Neural progenitor cell (in vitro differentiated cells): ENCODE results near the gene MEIS2. TPM values are rescaled to one million over a fixed set of nuclear protein-coding genes. Genes with fewer than 3 reads are reported as not detected.

Experiments used
- DNase-seq: peaks from one replicate; pipeline ENCODE4 v3.0.0-alpha.2; 2016; ENCODE audit warnings: low spot score
- H2AFZ ChIP-seq: fragments of 200-600 bp; sonication (generic); replicated peaks from 2 replicates; pipeline ENCODE4 v1.6.1; 2016; ENCODE audit warnings: antibody characterized with exemption
- H3F3A ChIP-seq: fragments of 200-600 bp; sonication (generic); 2 replicates; pipeline ENCODE4 v1.6.1; 2016; ENCODE audit warnings: antibody characterized with exemption, low read depth
- H3K27ac ChIP-seq: fragments of 200-600 bp; sonication (generic); 2 replicates; pipeline ENCODE4 v1.5.1; 2016; ENCODE audit warnings: mild to moderate bottlenecking
- H3K27me3 ChIP-seq: fragments of 200-600 bp; sonication (generic); 2 replicates; pipeline ENCODE4 v1.6.1; 2016; ENCODE audit warnings: mild to moderate bottlenecking, moderate library complexity
- H3K36me3 ChIP-seq: fragments of 200-600 bp; sonication (generic); 2 replicates; pipeline ENCODE4 v1.5.1; 2016
- H3K4me1 ChIP-seq: fragments of 200-600 bp; sonication (generic); 2 replicates; pipeline ENCODE4 v1.6.1; 2016; ENCODE audit warnings: mixed run types
- H3K4me2 ChIP-seq: fragments of 200-600 bp; sonication (generic); 2 replicates; pipeline ENCODE4 v1.6.1; 2016
- H3K4me3 ChIP-seq: fragments of 200-600 bp; sonication (generic); 2 replicates; pipeline ENCODE4 v1.5.1; 2016
- H3K79me2 ChIP-seq: fragments of 200-600 bp; sonication (generic); 2 replicates; pipeline ENCODE4 v1.6.1; 2016; ENCODE audit warnings: low read depth
- H3K9ac ChIP-seq: fragments of 200-600 bp; sonication (generic); 2 replicates; pipeline ENCODE4 v1.6.1; 2016
- H3K9me3 ChIP-seq: fragments of 200-600 bp; sonication (generic); 2 replicates; pipeline ENCODE4 v1.5.1; 2016; ENCODE audit warnings: low read depth
- H4K20me1 ChIP-seq: fragments of 200-600 bp; sonication (generic); 2 replicates; pipeline ENCODE4 v1.6.1; 2016; ENCODE audit warnings: low read depth
- H3K27ac Mint-ChIP-seq: 3 replicates; pipeline ENCODE4 v1.8.0; 2021; ENCODE audit warnings: mixed read lengths
- H3K27me3 Mint-ChIP-seq: 2 replicates; pipeline ENCODE4 v1.8.0; 2022; ENCODE audit warnings: low read depth, mild to moderate bottlenecking, inconsistent platforms, moderate library complexity, mixed read lengths; ENCODE audit not compliant: insufficient read depth
- H3K36me3 Mint-ChIP-seq: 3 replicates; pipeline ENCODE4 v1.8.0; 2021; ENCODE audit warnings: mixed read lengths
- H3K4me1 Mint-ChIP-seq: 3 replicates; pipeline ENCODE4 v1.8.0; 2021; ENCODE audit warnings: mixed read lengths
- H3K4me3 Mint-ChIP-seq: 3 replicates; pipeline ENCODE4 v1.8.0; 2021; ENCODE audit warnings: mild to moderate bottlenecking, moderate library complexity, mixed read lengths
- H3K9me3 Mint-ChIP-seq: 3 replicates; pipeline ENCODE4 v1.8.0; 2020; ENCODE audit warnings: mixed read lengths
- CTCF ChIP-seq: fragments of 200-600 bp; sonication (generic); IDR thresholded peaks from 2 replicates; pipeline ENCODE4 v1.5.1; 2017; ENCODE audit warnings: antibody characterized with exemption, mild to moderate bottlenecking
- EZH2 ChIP-seq: fragments of 200-600 bp; sonication (generic); IDR thresholded peaks from 2 replicates; pipeline ENCODE4 v1.6.1; 2017; ENCODE audit warnings: antibody characterized with exemption, mild to moderate bottlenecking, moderate library complexity
- EZH2phosphoT487 ChIP-seq: fragments of 200-600 bp; sonication (generic); IDR thresholded peaks from 2 replicates; pipeline ENCODE4 v1.6.1; 2017; ENCODE audit warnings: antibody characterized with exemption
- total RNA-seq: library from RNA; depleted of rRNA; stranded (reverse); fragments of >200 nt; gene quantifications from 2 replicates; pipeline ENCODE4 v1.2.3, GENCODE V29; 2015; ENCODE audit warnings: low replicate concordance

Gene MEIS2
- 18.3 and 21.5 TPM in 2 replicates for total RNA-seq

GRCh38 chr15:37100109-37100965 is at the start of gene MEIS2:
TSS of gene MEIS2 (minus strand) at chr15:37100549. CDS start at chr15:37099466, 1,083 bp downstream.
- Histone ChIP-seq H3K79me2 (peaks cover 39% of the 10 kb centered on the region), H3K9me3 (no peaks in the 10 kb centered on the region), H3K4me2 (peak within 1 kb of the TSS; percentile 96), H3K4me3 (peak within 1 kb of the TSS; percentile 67), H3K4me1 (peaks cover 38% of the 10 kb centered on the region), H3K36me3 (no peaks in the 10 kb centered on the region), H4K20me1 (peaks cover 22% of the 10 kb centered on the region), H2AFZ (peak within 1 kb of the TSS; percentile 80), H3K9ac (no peak within 1 kb of the TSS), H3K27me3 (peaks cover 75% of the 10 kb centered on the region), H3F3A (peaks cover 84% of the 10 kb centered on the region), H3K27ac (peak within 1 kb of the TSS; percentile 46)
- Mint-ChIP-seq H3K27ac (peak within 1 kb of the TSS; percentile 70), H3K36me3 (no peaks in the 10 kb centered on the region), H3K9me3 (no peaks in the 10 kb centered on the region), H3K4me1 (peaks cover 37% of the 10 kb centered on the region), H3K4me3 (peak within 1 kb of the TSS; percentile 94), H3K27me3 (peaks cover 72% of the 10 kb centered on the region)
- TF ChIP-seq EZH2phosphoT487, result no peak
- no peak for TF ChIP-seq EZH2
- TF ChIP-seq CTCF, result no peak
- peak; percentile 94 for DNase-seq

- Mint-ChIP-seq H3K36me3 (no peaks in the 10 kb centered on the region), H3K9me3 (peaks cover 3% of the 10 kb centered on the region), H3K4me3 (no peak overlapping the region), H3K4me1 (peaks cover 3% of the 10 kb centered on the region), H3K27me3 (peaks cover 5% of the 10 kb centered on the region), H3K27ac (no peak overlapping the region)
- Histone ChIP-seq H3K27me3 (no peaks in the 10 kb centered on the region), H3K36me3 (no peaks in the 10 kb centered on the region), H4K20me1 (no peaks in the 10 kb centered on the region), H3K4me1 (peaks cover 23% of the 10 kb centered on the region), H3K27ac (no peak overlapping the region), H3F3A (peaks cover 13% of the 10 kb centered on the region), H3K79me2 (no peaks in the 10 kb centered on the region), H3K9me3 (no peaks in the 10 kb centered on the region), H3K4me3 (no peak overlapping the region), H3K4me2 (peak overlapping the region; percentile 36), H3K9ac (no peak overlapping the region), H2AFZ (no peak overlapping the region)
- DNase-seq, result peak; percentile 25
- TF ChIP-seq CTCF, result no peak
Observed at GRCh38 chr15:37149146-37149545, 48.8 kb upstream of the MEIS2 start.

GRCh38 chr15:37148714-37149113 is 48.4 kb upstream of the MEIS2 start:
- H3K9ac ChIP-seq, result no peak overlapping the region
- no peak overlapping the region for H3K4me3 Mint-ChIP-seq

More at GRCh38 chr15:37148714-37149113, 48.4 kb upstream of the MEIS2 start:
- no peaks in the 10 kb centered on the region for H3K36me3 Mint-ChIP-seq
- no peak for DNase-seq
- Histone ChIP-seq H4K20me1 (no peaks in the 10 kb centered on the region), H3K36me3 (no peaks in the 10 kb centered on the region), H3K4me3 (no peak overlapping the region), H3F3A (peaks cover 13% of the 10 kb centered on the region), H3K27me3 (no peaks in the 10 kb centered on the region), H3K4me2 (peak overlapping the region; percentile 36), H3K9me3 (no peaks in the 10 kb centered on the region), H2AFZ (no peak overlapping the region), H3K79me2 (no peaks in the 10 kb centered on the region), H3K4me1 (peaks cover 23% of the 10 kb centered on the region), H3K27ac (no peak overlapping the region)
- peaks cover 3% of the 10 kb centered on the region for H3K9me3 Mint-ChIP-seq
- peaks cover 3% of the 10 kb centered on the region for H3K4me1 Mint-ChIP-seq
- H3K27ac Mint-ChIP-seq, result no peak overlapping the region
- peaks cover 5% of the 10 kb centered on the region for H3K27me3 Mint-ChIP-seq
- TF ChIP-seq EZH2 (no peak), EZH2phosphoT487 (no peak), CTCF (no peak)
